GM12878 (cell line): ENCODE results near the gene PAF1. TPM values are rescaled to one million over a fixed set of nuclear protein-coding genes. Genes with fewer than 3 reads are reported as not detected.

Source experiments
- ATAC-seq: fragments of 200-7000 bp; cut with Tn5 transposase; 3 replicates; pipeline ENCODE4 v1.9.1; 2020; ENCODE audit warnings: mild to moderate bottlenecking, moderate library complexity
- BruUV-seq: library from RNA; stranded (reverse); fragments of 400-500 nt; replicated peaks from 2 replicates; lab custom pipeline; 2021; lab: Mats Ljungman, UMichigan
- CTCF ChIA-PET: fragments of 300-600 bp; sonication (Branson Sonifier 250); formaldehyde crosslinking; extraction: SDS; loops from one replicate; lab custom pipeline; 2021; ENCODE audit warnings: inconsistent platforms; lab: Yijun Ruan, JAX
- POLR2A ChIA-PET: fragments of 350-600 bp; formaldehyde crosslinking; extraction: SDS; loops from one replicate; lab custom pipeline; 2021; ENCODE audit warnings: inconsistent platforms; lab: Charles Lee
- RAD21 ChIA-PET: fragments of 300-600 bp; sonication (Branson Sonifier 250); formaldehyde crosslinking; loops from one replicate; lab custom pipeline; 2023; ENCODE audit warnings: antibody characterized with exemption; ENCODE audit not compliant: unreplicated experiment; lab: Charles Lee
- SMC1A ChIA-PET: fragments of 300-600 bp; sonication (Branson Sonifier 250); formaldehyde crosslinking; loops from one replicate; lab custom pipeline; 2023; ENCODE audit not compliant: unreplicated experiment, uncharacterized antibody; lab: Charles Lee
- DNase-seq: peaks from one replicate; pipeline ENCODE4 v3.0.0-alpha.2; 2011; ENCODE audit warnings: low read depth, low spot score
- FAIRE-seq: peaks from 3 replicates; lab custom pipeline; 2011; peaks lifted over from hg19 to GRCh38; lab: Jason Lieb, UNC
- H2AFZ ChIP-seq: 2 replicates; pipeline ENCODE4 v1.6.0; 2011; ENCODE audit warnings: low read depth, low read length, control low read depth; ENCODE audit not compliant: control insufficient read depth
- H3K27ac ChIP-seq: 2 replicates; pipeline ENCODE4 v1.5.1; 2011; ENCODE audit warnings: control low read depth; ENCODE audit not compliant: control insufficient read depth, insufficient read depth
- H3K27me3 ChIP-seq, 2 experiments: replicated peaks in 1 of 2; 2 replicates each; pipeline versions ENCODE4 v1.6.0 to v1.6.1; 2011; ENCODE audit warnings: low read length in 1 of 2; ENCODE audit not compliant: control insufficient read depth in 2 of 2, insufficient read depth in 2 of 2
- H3K36me3 ChIP-seq, 2 experiments: 2 replicates each; pipeline ENCODE4 v1.5.1; 2011; ENCODE audit warnings: low read length in 1 of 2; ENCODE audit not compliant: control insufficient read depth in 2 of 2, insufficient read depth in 2 of 2
- H3K4me1 ChIP-seq: 2 replicates; pipeline ENCODE4 v1.6.1; 2011; ENCODE audit warnings: mild to moderate bottlenecking, low read length, moderate library complexity, mixed read lengths; ENCODE audit not compliant: control insufficient read depth, insufficient read depth
- H3K4me2 ChIP-seq: 2 replicates; pipeline ENCODE4 v1.6.0; 2011; ENCODE audit warnings: control low read depth; ENCODE audit not compliant: control insufficient read depth, insufficient read depth
- H3K4me3 ChIP-seq: fragments of 200-600 bp; sonication (generic); 2 replicates; pipeline ENCODE4 v1.5.1; 2016
- H3K79me2 ChIP-seq: 2 replicates; pipeline ENCODE4 v1.6.0; 2011; ENCODE audit warnings: low read length; ENCODE audit not compliant: control insufficient read depth, insufficient read depth
- H3K9ac ChIP-seq: 2 replicates; pipeline ENCODE4 v1.8.0; 2011; ENCODE audit warnings: low read length, control low read depth, mixed read lengths; ENCODE audit not compliant: control insufficient read depth, insufficient read depth
- H3K9me3 ChIP-seq: replicated peaks from 3 replicates; pipeline ENCODE4 v1.5.1; 2011; ENCODE audit warnings: mild to moderate bottlenecking, low read length; ENCODE audit not compliant: control insufficient read depth, insufficient read depth
- H4K20me1 ChIP-seq: 2 replicates; pipeline ENCODE4 v1.6.0; 2011; ENCODE audit not compliant: control insufficient read depth, insufficient read depth
- CHD2 ChIP-seq: IDR thresholded peaks from 2 replicates; pipeline ENCODE4 v1.6.1; 2011; ENCODE audit warnings: low read depth, low read length, improper control_type of control experiment, borderline replicate concordance
- ESRRA ChIP-seq: IDR thresholded peaks from 2 replicates; pipeline ENCODE4 v1.6.1; 2012; ENCODE audit warnings: mild to moderate bottlenecking, low read length, improper control_type of control experiment
- FOXK2 ChIP-seq: fragments of 450-650 bp; IDR thresholded peaks from 2 replicates; pipeline ENCODE4 v1.6.1; 2017; ENCODE audit warnings: mild to moderate bottlenecking, moderate library complexity
- GATAD2B ChIP-seq: fragments of 450-650 bp; conservative IDR thresholded peaks from 2 replicates; pipeline ENCODE4 v1.6.1; 2017; ENCODE audit warnings: low read depth, mild to moderate bottlenecking, moderate library complexity
- HCFC1 ChIP-seq: fragments of 150-350 bp; IDR thresholded peaks from 2 replicates; pipeline ENCODE4 v1.6.1; 2014; ENCODE audit warnings: low read length
- JUNB ChIP-seq: IDR thresholded peaks from 2 replicates; pipeline ENCODE4 v1.6.1; 2016; ENCODE audit warnings: antibody characterized with exemption, mild to moderate bottlenecking
- JUND ChIP-seq: IDR thresholded peaks from 2 replicates; pipeline ENCODE4 v1.6.1; 2012; ENCODE audit warnings: low read depth, mild to moderate bottlenecking, low read length, improper control_type of control experiment, moderate library complexity
- LARP7 ChIP-seq: fragments of 450-650 bp; IDR thresholded peaks from 2 replicates; pipeline ENCODE4 v1.6.1; 2017; ENCODE audit warnings: mild to moderate bottlenecking
- NFYB ChIP-seq: IDR thresholded peaks from 2 replicates; pipeline ENCODE4 v1.6.1; 2011; ENCODE audit warnings: low read depth, mild to moderate bottlenecking, low read length, improper control_type of control experiment, moderate library complexity; ENCODE audit not compliant: insufficient read depth
- NR2C2 ChIP-seq: IDR thresholded peaks from 2 replicates; pipeline ENCODE4 v1.6.1; 2011; ENCODE audit warnings: borderline replicate concordance, low read depth; ENCODE audit not compliant: control insufficient read depth, insufficient read length
- NR2F1 ChIP-seq: fragments of 450-650 bp; conservative IDR thresholded peaks from 2 replicates; pipeline ENCODE4 v1.6.1; 2017; ENCODE audit warnings: mild to moderate bottlenecking
- POLR2A ChIP-seq: IDR thresholded peaks from 2 replicates; pipeline ENCODE4 v1.6.1; 2011; ENCODE audit warnings: low read depth, mild to moderate bottlenecking, low read length
- RAD21 ChIP-seq: IDR thresholded peaks from 2 replicates; pipeline ENCODE4 v1.6.1; 2011; ENCODE audit warnings: mild to moderate bottlenecking, low read depth, low read length, moderate library complexity; ENCODE audit not compliant: insufficient read depth
- SMARCA5 ChIP-seq: fragments of 450-650 bp; IDR thresholded peaks from 2 replicates; pipeline ENCODE4 v1.6.1; 2017; ENCODE audit warnings: mild to moderate bottlenecking
- SREBF2 ChIP-seq: IDR thresholded peaks from 2 replicates; pipeline ENCODE4 v1.6.1; 2012; ENCODE audit warnings: mild to moderate bottlenecking, low read length
- SRF ChIP-seq, 2 experiments: IDR thresholded peaks; 2 replicates each; pipeline ENCODE4 v1.6.1; 2011; ENCODE audit warnings: low read depth in 2 of 2, low read length in 2 of 2, mild to moderate bottlenecking in 1 of 2, moderate library complexity in 1 of 2
- TARDBP ChIP-seq: IDR thresholded peaks from 2 replicates; pipeline ENCODE4 v1.6.1; 2016; ENCODE audit warnings: borderline replicate concordance
- YBX1 ChIP-seq: fragments of 450-650 bp; IDR thresholded peaks from 2 replicates; pipeline ENCODE4 v1.6.1; 2016; ENCODE audit warnings: antibody characterized with exemption
- ZNF274 ChIP-seq: IDR thresholded peaks from one replicate; pipeline ENCODE4 v1.8.0; 2011; ENCODE audit not compliant: insufficient read length, insufficient read depth
- WGBS: methylation state at CpG from one replicate; pipeline ENCODE4 v1.1.6; 2016; ENCODE audit warnings: low lambda C conversion rate; ENCODE audit not compliant: insufficient replicate concordance, insufficient coverage; ENCODE audit errors: missing lambda C conversion rate; 5-methylcytosine and 5-hydroxymethylcytosine counted together
- in situ Hi-C: fragments of 300-500 bp; cut with MboI; formaldehyde crosslinking; loops from 9 replicates; pipeline ENCODE4 v1.14.3; 2018; ENCODE audit warnings: mixed read lengths
- intact Hi-C: fragments of 100-400 bp; cut with micrococcal nuclease; formaldehyde crosslinking; loops from one replicate; pipeline ENCODE4 v1.14.2; 2022; ENCODE audit not compliant: unreplicated experiment
- polyA plus RNA-seq, 11 experiments: library from polyadenylated mRNA; depleted of rRNA in 4 of 11; unstranded in 6 of 11; stranded (reverse) in 5 of 11; fragments of >200 nt; fragmentation: Nextera tagmentation in 4 of 11; fragmentation: Illumina TruSeq in 1 of 11; extraction: Ambion mirVana in 4 of 11; extraction: Trizol in 1 of 11; gene quantifications; 1 replicate in 1 of 11; 2 replicates in 10 of 11; pipeline versions ENCODE4 v1.2.1 to v1.2.3, GENCODE V29; 2011 to 2016; ENCODE audit warnings: inconsistent platforms in 2 of 11, missing spikeins in 2 of 11, low read depth in 1 of 11
- total RNA-seq, 4 experiments: library from RNA; depleted of rRNA in 3 of 4; stranded (reverse); fragments of >200 nt in 3 of 4; fragmentation: Illumina TruSeq in 1 of 4; extraction: Trizol in 1 of 4; gene quantifications; 2 replicates each; pipeline versions ENCODE4 v1.2.1 to v1.2.3, GENCODE V29; 2013 to 2021
- TF ChIP-seq, protein P1 (sequence below): fragments of 450-650 bp; IDR thresholded peaks from 2 replicates; pipeline ENCODE4 v1.6.1; 2017; ENCODE audit warnings: borderline replicate concordance
- TF ChIP-seq, protein P2 (sequence below): IDR thresholded peaks from 2 replicates; pipeline ENCODE4 v1.6.1; 2011; ENCODE audit warnings: borderline replicate concordance, low read depth, mild to moderate bottlenecking, moderate library complexity, mixed read lengths, low read length; ENCODE audit not compliant: insufficient read depth; ENCODE audit errors: extremely low read length
- TF ChIP-seq, protein P3 (sequence below): fragments of 450-650 bp; IDR thresholded peaks from 2 replicates; pipeline ENCODE4 v1.6.1; 2017; ENCODE audit warnings: low read depth, mild to moderate bottlenecking, moderate library complexity

PAF1 gene
- total and polyA plus RNA-seq, 10 of the 15 experiments (the other 5 are each of a cell fraction or from before 2014, with no cell fraction given) = 1.7 to 45.8 (median 39.6) TPM

DNA sequence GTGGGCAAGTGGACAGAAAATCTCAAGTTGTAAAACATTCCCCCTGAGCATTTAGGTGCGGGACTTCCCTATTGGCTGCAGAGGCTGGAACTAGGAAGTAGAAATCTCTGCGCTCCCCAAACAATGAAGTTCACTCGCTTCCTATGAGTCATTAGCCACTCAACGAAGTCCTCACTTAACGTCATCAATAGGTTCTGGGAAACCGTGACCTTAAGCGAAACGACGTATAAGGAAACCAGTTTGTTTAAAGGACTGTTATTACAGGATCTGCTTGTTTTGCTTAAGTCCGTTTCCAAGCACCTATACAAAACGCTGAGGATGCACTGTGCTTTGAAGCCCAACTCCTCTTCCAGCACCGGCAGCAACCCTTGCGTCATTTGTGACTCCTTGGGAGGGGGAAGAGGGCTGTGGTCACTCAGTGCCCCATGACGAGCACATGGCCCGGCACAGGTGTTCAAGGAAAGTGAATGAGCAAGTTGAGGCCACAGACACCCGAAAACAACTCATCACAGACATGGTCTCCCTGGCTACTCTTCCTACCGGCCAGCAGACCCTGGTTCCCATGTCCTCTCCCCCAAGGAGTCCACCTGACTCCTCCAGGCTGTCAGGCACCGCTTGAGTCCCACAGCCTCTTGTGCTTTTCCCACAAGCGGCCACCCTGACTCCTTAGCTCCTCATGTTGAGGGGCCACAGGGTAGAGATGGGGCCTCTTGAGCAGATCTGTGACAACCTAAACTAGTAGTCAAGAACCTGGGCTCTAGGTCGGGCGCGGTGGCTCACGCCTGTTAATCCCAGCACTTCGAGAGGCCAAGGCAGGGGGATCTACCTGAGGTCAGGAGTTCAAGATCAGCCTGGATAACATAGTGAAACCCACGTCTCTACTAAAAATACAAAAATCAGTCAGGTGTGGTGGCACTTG lies 40.0 kb upstream of the PAF1 start:
- WGBS = 4% methylated on average over 25 of the region's 25 CpGs
- Histone ChIP-seq H3K9me3 (no peaks in the 10 kb centered on the region), H3K9ac (peak overlapping the region; percentile 63), H3K27me3 (no peaks in the 10 kb centered on the region), H4K20me1 (no peaks in the 10 kb centered on the region; the same call in 1 of the 2 replicates), H3K36me3 (peaks cover 10 to 15% of the 10 kb centered on the region in 2 experiments), H3K4me2 (peak overlapping the region; percentile 76), H3K4me1 (peaks cover 36% of the 10 kb centered on the region), H2AFZ (no peak overlapping the region; the same call in none of the 2 replicates), H3K27ac (peak overlapping the region; percentile 92), H3K4me3 (no peak overlapping the region; the same call in 1 of the 2 replicates), H3K79me2 (peaks cover 33% of the 10 kb centered on the region)
- POLR2A ChIA-PET = interaction anchor here (0.5 kb wide), 1 partner anchor 602 kb away, joined by 3 read pairs; no protein-coding TSS in a partner anchor
- DNase-seq (no peak), ATAC-seq (peak; percentile 69), FAIRE-seq (peak; percentile 89)
- RAD21 ChIA-PET = no interaction called here
- SMC1A ChIA-PET = interaction anchor here (1.6 kb wide), 1 partner anchor 17 kb away, joined by 4 read pairs; no protein-coding TSS in a partner anchor
- in situ Hi-C loops (no loop called here), intact Hi-C loops (loop anchor here (2.0 kb wide), 1 partner anchor 18 kb away; the partner anchor contains the start of gene PLEKHG2)
- CTCF ChIA-PET = interaction anchor here (1.1 kb wide), 1 partner anchor 19 kb away, joined by 3 read pairs; no protein-coding TSS in a partner anchor
- BruUV-seq = no TSS peak
- TF ChIP-seq, protein P1, sequence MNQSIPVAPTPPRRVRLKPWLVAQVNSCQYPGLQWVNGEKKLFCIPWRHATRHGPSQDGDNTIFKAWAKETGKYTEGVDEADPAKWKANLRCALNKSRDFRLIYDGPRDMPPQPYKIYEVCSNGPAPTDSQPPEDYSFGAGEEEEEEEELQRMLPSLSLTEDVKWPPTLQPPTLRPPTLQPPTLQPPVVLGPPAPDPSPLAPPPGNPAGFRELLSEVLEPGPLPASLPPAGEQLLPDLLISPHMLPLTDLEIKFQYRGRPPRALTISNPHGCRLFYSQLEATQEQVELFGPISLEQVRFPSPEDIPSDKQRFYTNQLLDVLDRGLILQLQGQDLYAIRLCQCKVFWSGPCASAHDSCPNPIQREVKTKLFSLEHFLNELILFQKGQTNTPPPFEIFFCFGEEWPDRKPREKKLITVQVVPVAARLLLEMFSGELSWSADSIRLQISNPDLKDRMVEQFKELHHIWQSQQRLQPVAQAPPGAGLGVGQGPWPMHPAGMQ = no peak
- TF ChIP-seq SREBF2 = no peak
- TF ChIP-seq FOXK2 = no peak
- peak; percentile 27; the same call in 1 of the 2 replicates for TF ChIP-seq CHD2
- TF ChIP-seq NR2F1 = peak; percentile 10; the same call in 1 of the 2 replicates
- no peak for TF ChIP-seq HCFC1
- TF ChIP-seq JUNB = peak; percentile 61
- TF ChIP-seq POLR2A = peak; percentile 71
- no peak for TF ChIP-seq YBX1
- TF ChIP-seq SRF (IDR thresholded peaks at IDR 0.05; ENCODE audit: low read depth in 2 of 2, low read length in 2 of 2) = no peak
- TF ChIP-seq, protein P2, sequence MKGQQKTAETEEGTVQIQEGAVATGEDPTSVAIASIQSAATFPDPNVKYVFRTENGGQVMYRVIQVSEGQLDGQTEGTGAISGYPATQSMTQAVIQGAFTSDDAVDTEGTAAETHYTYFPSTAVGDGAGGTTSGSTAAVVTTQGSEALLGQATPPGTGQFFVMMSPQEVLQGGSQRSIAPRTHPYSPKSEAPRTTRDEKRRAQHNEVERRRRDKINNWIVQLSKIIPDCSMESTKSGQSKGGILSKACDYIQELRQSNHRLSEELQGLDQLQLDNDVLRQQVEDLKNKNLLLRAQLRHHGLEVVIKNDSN = no peak
- no peak for TF ChIP-seq GATAD2B
- TF ChIP-seq, protein P3, sequence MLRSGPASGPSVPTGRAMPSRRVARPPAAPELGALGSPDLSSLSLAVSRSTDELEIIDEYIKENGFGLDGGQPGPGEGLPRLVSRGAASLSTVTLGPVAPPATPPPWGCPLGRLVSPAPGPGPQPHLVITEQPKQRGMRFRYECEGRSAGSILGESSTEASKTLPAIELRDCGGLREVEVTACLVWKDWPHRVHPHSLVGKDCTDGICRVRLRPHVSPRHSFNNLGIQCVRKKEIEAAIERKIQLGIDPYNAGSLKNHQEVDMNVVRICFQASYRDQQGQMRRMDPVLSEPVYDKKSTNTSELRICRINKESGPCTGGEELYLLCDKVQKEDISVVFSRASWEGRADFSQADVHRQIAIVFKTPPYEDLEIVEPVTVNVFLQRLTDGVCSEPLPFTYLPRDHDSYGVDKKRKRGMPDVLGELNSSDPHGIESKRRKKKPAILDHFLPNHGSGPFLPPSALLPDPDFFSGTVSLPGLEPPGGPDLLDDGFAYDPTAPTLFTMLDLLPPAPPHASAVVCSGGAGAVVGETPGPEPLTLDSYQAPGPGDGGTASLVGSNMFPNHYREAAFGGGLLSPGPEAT = no peak
- no peak for TF ChIP-seq ESRRA
- 0 out of 2 replicates have a peak, but pooled peaks have one; percentile 68 for TF ChIP-seq SMARCA5
- TF ChIP-seq LARP7 = no peak
- no peak for TF ChIP-seq NR2C2
- TF ChIP-seq NFYB = peak; percentile 78
- TF ChIP-seq TARDBP = no peak
- TF ChIP-seq RAD21 = no peak
- no peak for TF ChIP-seq JUND
- no peak for TF ChIP-seq ZNF274
